Measurements from ENCODE around the gene SLC9A5. TPM values are rescaled to one million over a fixed set of nuclear protein-coding genes. Genes with fewer than 3 reads are reported as not detected.

Gene SLC9A5
- total and polyA plus RNA-seq, 9 donors, result 0.36 to 3.1 (median 1.2) TPM

DNA sequence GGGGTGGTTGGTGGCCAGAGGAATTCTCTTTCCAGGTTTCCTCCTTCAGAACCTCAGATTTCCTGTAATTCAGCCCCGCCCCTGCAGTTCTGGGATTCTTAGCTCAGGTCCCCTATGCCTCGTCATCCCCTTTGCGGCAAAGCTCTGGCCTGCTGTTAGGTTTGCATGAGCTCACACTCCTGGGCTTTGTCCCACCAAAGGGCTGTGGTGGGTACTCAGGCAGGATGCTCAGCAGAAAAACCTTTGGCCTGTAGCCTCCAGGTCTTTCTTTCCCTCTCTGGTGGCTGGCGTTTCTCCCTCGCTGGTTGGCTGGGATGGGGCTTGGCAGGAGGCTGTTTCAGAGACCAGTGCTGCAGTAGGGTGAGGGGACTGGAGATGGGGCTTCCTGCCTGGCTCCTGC lies 21.0 kb downstream of the SLC9A5 start:
- Histone ChIP-seq H3K4me1 (ENCODE audit: insufficient read depth) (no peaks in the 10 kb centered on the region), H3K9me3 (no peaks in the 10 kb centered on the region), H3K4me3 (no peak overlapping the region), H3K27ac (no peak overlapping the region), H3K36me3 (no peaks in the 10 kb centered on the region), H3K27me3 (no peaks in the 10 kb centered on the region)
- DNase-seq, result peak in 1 of 5 donors; percentile 12
- intact Hi-C loops (cut with DNase I), result no loop called here
- TF ChIP-seq EP300 (IDR thresholded peaks at IDR 0.05) (no peak), POLR2A (IDR thresholded peaks at IDR 0.05) (no peak)
- TF ChIP-seq, protein P1, sequence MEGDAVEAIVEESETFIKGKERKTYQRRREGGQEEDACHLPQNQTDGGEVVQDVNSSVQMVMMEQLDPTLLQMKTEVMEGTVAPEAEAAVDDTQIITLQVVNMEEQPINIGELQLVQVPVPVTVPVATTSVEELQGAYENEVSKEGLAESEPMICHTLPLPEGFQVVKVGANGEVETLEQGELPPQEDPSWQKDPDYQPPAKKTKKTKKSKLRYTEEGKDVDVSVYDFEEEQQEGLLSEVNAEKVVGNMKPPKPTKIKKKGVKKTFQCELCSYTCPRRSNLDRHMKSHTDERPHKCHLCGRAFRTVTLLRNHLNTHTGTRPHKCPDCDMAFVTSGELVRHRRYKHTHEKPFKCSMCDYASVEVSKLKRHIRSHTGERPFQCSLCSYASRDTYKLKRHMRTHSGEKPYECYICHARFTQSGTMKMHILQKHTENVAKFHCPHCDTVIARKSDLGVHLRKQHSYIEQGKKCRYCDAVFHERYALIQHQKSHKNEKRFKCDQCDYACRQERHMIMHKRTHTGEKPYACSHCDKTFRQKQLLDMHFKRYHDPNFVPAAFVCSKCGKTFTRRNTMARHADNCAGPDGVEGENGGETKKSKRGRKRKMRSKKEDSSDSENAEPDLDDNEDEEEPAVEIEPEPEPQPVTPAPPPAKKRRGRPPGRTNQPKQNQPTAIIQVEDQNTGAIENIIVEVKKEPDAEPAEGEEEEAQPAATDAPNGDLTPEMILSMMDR (IDR thresholded peaks at IDR 0.05), result no peak
- WGBS, 3 donors, result 56 to 71% (median 58%) methylated on average over 5 of the region's 5 CpGs

DNA sequence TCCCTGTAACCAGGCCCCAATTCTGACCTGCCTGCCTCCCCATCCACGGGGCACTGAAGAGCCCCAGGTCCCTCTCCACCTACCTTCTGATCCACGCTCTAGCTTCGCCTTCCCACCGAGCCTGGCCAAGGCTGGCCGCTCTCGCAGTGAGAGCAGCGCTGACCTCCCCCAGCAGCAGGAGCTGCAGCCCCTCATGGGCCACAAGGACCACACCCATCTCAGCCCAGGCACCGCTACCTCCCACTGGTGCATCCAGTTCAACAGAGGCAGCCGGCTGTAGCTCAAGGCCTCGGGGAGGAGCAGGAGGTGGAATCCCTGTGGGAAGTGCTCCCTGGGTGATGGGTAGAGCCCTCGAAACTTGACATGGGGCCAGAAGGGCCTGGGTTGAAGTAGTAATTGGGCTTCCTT lies 22.2 kb downstream of the SLC9A5 start:
- Histone ChIP-seq H3K36me3 (no peaks in the 10 kb centered on the region), H3K4me3 (no peak overlapping the region), H3K27me3 (no peaks in the 10 kb centered on the region), H3K27ac (no peak overlapping the region), H3K9me3 (no peaks in the 10 kb centered on the region), H3K4me1 (ENCODE audit: insufficient read depth) (no peaks in the 10 kb centered on the region)
- no peak for TF ChIP-seq EP300 (IDR thresholded peaks at IDR 0.05)
- TF ChIP-seq, protein P1 (IDR thresholded peaks at IDR 0.05), result no peak
- no peak for TF ChIP-seq POLR2A (IDR thresholded peaks at IDR 0.05)
- intact Hi-C loops (cut with DNase I), result no loop called here
- DNase-seq, result no peak
- 74 to 86% (median 82%) methylated on average over 11 of the region's 11 CpGs for WGBS, 3 donors

DNA sequence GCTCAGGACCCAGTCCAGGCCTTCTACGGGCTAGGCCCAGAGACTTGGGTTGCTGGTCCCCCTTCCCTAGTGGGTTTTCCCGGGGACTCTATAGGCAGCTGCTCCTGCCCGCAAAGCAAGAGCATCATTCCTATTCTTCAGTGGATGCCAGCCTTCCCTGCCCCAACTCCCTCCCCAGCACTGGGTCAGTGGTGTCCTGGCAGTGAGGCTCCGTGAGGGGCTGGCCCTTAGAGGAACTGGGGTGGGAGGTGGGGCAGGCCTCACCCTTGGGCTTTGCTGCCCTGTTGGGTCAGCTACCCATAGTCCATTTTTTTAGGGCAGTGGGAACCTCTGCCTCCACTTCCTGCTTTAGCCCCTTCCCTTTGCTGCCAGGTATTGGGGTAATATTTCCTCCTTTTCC lies 22.7 kb downstream of the SLC9A5 start:
- no peak for TF ChIP-seq EP300 (IDR thresholded peaks at IDR 0.05)
- TF ChIP-seq, protein P1 (IDR thresholded peaks at IDR 0.05), result no peak
- TF ChIP-seq POLR2A (IDR thresholded peaks at IDR 0.05), result no peak
- no peak for DNase-seq
- intact Hi-C loops (cut with DNase I), result no loop called here
- no peaks in the 10 kb centered on the region for H3K36me3 ChIP-seq
- H3K27ac ChIP-seq, result no peak overlapping the region
- H3K27me3 ChIP-seq, result no peaks in the 10 kb centered on the region
- WGBS, 3 donors, result 86 to 91% (median 90%) methylated on average over 4 of the region's 4 CpGs
- H3K4me3 ChIP-seq, result no peak overlapping the region
- no peaks in the 10 kb centered on the region for H3K9me3 ChIP-seq
- no peaks in the 10 kb centered on the region for H3K4me1 ChIP-seq (ENCODE audit: insufficient read depth)

DNA sequence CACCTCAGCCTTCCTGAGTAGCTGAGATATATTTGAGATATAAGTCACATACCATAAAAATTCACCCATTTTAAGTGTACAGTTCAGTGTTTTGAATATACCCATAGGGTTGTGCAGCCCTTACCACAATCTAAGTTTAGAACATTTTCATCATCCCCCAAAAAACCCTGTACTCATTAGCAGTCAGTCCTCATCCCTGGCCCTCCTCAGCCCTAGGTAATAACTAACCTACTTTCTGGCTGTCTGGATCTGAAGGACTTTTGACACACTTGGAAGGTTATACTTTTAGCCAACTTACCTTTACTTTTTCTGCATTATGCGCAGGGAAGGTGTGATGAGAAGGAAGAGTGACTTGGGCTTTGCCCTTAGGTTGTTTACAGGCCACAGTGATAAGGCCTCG lies 26.5 kb downstream of the SLC9A5 start:
- 66 to 78% (median 68%) methylated on average over 2 of the region's 2 CpGs for WGBS, 3 donors
- TF ChIP-seq, protein P1 (IDR thresholded peaks at IDR 0.05), result no peak
- TF ChIP-seq EP300 (IDR thresholded peaks at IDR 0.05), result no peak
- TF ChIP-seq POLR2A (IDR thresholded peaks at IDR 0.05), result no peak
- intact Hi-C loops (cut with DNase I), result loop anchor here in 1 of 4 donors (5.0 kb wide), 1 partner anchor 122 kb away; no protein-coding TSS in a partner anchor
- Histone ChIP-seq H3K4me3 (no peak overlapping the region), H3K36me3 (no peaks in the 10 kb centered on the region), H3K27me3 (no peaks in the 10 kb centered on the region), H3K9me3 (no peaks in the 10 kb centered on the region), H3K27ac (no peak overlapping the region), H3K4me1 (ENCODE audit: insufficient read depth) (peaks cover 12% of the 10 kb centered on the region)
- DNase-seq, result no peak

All from ovary (tissue), 9 donors.